Inflammatory macrophage treated with lipopolysaccharide for 1 hour (primary cell): ENCODE measurements around the gene STK10.
"Not testable (repeated sequence)": the region's sequence is repeated elsewhere in the genome, so short reads cannot be mapped to it uniquely, and the experiment has no call there.

Source experiments
- DNase-seq, 2 donors: peaks; one replicate each; pipeline ENCODE4 v3.0.0-alpha.2; 2020 to 2022

Gene STK10

GRCh38 chr5:172049226-172049796 is 138.7 kb downstream of the STK10 start:
- DNase-seq: no peak

- peak in 1 of 2 donors; percentile 48 for DNase-seq
Observed at GRCh38 chr5:172048539-172049101, 139.4 kb downstream of the STK10 start.

DNA sequence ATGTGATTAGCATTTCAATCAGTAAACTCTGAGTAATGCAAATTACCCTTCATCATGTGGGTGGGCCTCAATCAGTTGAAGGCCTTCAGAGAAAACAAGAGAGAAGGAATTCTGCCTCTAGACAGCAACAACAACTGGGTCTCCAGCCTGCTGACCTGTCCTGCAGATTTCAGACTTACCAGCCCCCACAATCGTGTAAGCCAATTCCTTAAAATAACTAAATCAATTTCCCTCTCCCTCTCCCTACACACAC is 139.9 kb downstream of the STK10 start:
- DNase-seq: no peak

- peak in 1 of 2 donors; percentile 26 for DNase-seq
Observed at GRCh38 chr5:172046593-172046992, 141.4 kb downstream of the STK10 start.

DNA sequence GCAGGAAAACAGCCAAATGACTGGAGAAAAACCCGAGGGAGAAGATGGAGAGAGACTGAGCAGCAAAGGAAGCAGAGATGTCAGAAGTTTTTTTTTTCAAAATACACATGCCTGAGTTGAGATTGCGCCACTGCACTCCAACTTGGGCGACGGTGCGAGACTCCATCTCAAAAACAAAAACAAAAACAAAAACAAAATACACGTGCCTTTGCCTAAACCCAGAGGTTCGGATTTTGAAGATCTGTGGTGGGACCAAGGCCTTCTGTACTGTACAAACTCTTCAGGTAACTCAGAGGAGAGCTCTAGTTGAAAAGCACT is 142.8 kb downstream of the STK10 start:
- no peak for DNase-seq

- peak in 1 of 2 donors; percentile 43 for DNase-seq
Observed at GRCh38 chr5:172044631-172045314, 143.3 kb downstream of the STK10 start.

DNA sequence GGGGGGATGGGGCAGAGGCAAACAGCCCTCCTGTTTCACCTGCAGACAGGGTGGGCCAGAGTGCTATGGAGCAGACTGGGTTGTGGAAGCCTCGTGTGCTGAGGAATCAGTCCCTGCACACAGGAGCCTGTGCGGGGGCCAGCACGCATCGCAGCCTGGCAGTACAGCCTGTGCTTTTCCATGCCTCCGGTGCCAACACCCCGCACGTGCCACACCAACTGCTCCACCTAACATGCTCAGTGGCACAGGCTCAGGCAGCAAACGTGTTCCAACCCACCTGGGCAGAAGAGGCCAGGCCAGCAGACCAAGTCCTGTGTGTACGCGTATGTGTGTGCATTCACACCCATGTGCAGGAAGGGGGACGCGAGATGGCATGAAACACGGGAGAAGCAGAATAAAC is 144.2 kb downstream of the STK10 start:
- no peak for DNase-seq

GRCh38 chr5:172042183-172042582 is 145.8 kb downstream of the STK10 start:
- DNase-seq: no peak

GRCh38 chr5:172038167-172038566 is 149.9 kb downstream of the STK10 start:
- peak in 1 of 2 donors; percentile 41 for DNase-seq

DNA sequence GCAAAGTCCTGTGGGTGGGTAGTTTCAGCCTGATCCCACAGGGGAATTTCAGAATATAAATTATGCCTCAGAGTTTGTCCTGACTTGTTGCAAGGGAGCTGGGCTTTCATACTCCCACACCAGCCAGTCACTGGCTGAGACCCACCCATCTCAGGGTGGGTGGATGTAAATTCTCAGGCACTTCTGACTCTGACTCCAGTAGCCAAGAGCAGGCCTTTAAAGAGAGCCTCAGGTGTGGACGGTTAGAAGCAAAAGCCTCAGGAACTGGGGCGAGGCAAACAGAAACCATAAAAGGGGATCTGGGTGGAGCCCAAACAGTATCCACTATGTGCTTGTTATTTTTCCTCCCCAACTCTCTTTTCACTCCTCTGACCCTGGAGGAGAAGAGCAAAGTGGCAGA is 153.0 kb downstream of the STK10 start:
- DNase-seq: peak; percentile 53 to 90

- DNase-seq: peak in 1 of 2 donors; percentile 47
Observed at GRCh38 chr5:172031894-172032461, 156.0 kb downstream of the STK10 start.

GRCh38 chr5:172029876-172030275 is 158.1 kb downstream of the STK10 start:
- no peak for DNase-seq

- no peak for DNase-seq
Observed at GRCh38 chr5:172028167-172028566, 159.9 kb downstream of the STK10 start.

DNA sequence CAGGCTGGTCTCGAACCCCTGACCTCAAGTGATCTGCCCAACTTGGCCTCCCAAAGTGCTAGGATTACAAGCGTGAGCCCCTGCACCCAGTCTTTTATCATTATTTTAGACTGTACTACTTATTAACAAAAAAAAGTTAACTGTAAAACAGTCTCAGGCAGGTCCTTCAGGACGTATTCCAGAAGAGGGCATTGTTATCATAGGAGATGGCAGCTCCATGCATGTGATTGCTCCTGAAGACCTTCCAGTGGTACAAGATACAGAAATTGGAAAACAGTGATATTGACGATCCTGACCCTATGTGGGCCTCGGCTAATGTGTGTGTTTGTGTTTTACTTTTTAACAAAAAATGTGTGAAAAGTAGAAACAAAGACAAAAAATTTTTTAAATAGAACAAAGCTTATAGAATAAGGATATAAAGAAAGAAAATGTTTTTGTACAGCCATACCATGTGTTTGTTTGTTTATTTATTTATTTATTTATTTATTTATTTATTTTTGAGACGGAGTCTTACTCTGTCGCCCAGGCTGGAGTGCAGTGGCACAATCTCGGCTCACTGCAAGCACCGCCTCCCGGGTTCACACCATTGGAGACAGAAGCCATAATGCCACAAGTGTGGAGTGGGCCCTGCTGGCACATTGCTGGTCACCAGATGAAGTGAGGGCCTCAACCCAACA is 167.8 kb downstream of the STK10 start:
- DNase-seq: not testable (repeated sequence)

GRCh38 chr5:172015346-172015745 is 172.7 kb downstream of the STK10 start:
- DNase-seq: no peak

DNA sequence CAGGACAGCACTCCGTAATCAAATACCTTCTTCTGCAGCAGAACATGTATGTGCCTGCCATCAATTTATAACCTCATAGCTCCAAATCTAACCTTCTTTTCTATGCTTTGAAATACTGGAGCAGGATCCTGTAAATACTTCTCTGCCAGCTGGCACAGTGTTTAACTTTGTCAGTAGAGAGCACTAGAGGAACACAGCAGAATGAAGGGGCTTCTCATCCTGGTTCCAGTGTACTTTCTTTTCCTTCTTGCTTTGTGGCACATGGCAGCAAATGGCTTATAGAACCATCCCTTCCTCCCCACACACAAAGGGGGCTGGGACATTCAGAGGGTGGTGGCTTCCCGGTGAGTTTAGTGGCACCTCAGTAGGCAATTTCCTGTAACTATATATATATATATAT is 177.7 kb downstream of the STK10 start:
- no peak for DNase-seq

- no peak for DNase-seq
Observed at GRCh38 chr5:172009536-172010270, 178.3 kb downstream of the STK10 start.

DNA sequence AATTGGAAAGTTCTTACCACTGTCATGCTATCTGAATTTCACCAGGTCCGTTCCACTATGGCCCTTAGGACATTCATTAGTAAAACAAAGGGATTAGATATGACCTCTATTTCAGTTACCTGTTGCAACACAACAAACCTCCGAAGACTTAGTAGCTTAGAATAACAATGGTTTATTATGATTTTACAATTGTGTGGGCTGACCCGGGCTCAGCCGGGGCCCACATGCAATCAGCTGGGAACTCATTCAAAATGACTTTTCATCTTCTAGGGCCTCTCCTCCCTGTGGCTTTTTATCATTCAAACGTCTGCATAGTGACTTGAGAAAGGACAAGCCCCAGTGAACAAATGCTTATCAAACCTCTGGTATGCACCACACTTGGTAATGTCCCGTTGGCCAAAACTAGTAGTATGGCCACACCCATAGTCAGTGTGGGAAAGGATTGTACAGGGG is 179.3 kb downstream of the STK10 start:
- no peak for DNase-seq

DNA sequence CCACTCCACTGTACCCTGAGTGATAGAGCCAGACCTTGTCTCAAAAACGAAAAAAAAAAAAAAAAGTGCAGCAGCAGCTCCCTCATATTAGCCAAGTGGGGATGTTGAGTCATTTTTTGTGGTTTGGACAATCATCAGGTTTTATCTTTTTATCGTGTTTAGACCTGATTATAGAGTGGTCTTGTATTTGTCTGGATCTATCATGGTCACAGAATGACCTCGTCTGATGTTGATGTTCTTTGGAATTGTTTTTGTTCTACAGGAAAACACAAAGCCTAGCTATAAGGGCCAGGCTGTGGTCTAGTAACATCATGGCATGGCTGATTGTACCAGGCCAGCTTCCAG is 179.9 kb downstream of the STK10 start:
- no peak for DNase-seq

DNA sequence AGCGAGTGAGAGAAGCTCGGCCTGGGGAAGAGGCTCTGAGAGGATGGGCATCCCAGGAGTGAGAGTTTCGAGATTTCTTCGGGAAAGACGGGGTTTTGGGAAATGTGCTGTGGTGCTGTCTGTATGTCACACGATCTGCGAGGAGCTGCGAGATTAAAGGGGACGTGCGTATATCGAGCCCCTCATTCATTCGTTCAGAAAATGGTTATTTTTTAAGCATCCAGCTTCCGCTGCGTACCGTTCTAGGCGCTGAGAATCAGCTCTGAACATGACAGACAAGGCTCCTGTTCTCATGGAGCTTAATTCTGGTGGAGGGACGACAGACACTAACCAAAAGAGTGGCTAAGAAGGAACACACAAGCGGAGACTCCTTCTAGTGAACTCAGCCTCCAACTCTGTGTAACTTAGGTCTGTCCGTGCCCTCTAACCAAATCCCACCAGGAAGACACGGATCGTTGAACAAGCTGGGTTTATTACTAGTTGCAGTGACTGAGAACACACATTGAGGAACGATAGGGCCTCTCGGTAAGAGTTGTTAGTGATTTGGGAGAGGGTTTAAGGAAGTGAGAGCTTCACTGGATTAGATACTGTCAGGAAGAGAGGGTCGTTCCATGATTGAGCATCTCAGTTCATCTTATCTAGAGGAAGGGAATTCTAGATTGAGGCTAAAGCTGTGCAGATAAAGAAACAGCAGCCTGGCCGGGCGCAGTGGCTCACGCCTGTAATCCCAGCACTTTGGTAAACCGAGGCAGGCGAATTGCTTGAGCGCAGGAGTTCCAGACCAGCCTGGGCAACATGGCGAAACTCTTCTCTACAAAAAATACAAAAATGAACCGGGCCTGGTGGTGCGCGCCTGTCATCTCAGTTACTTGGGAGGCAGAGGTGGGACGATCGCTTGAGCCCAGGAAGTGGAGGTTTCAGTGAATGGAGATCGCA is 180.6 kb downstream of the STK10 start:
- DNase-seq: peak in 1 of 2 donors; percentile 22

- peak; percentile 94 to 97 for DNase-seq
Observed at GRCh38 chr5:172006321-172007174, 181.5 kb downstream of the STK10 start, which contains the start of gene FBXW11. Gene FBXW11, minus strand, starts transcription at chr5:172006638. Its CDS starts 136 bp downstream, at chr5:172006502.
